K562 (cell line): ENCODE data around the gene ATP5MC3. TPM values are rescaled to one million over a fixed set of nuclear protein-coding genes. Genes with fewer than 3 reads are reported as not detected.
A peak's percentile ranks its signal among the peaks of the same experiment; 100 is the strongest.

Experiments
- ARID1B ChIP-seq: fragments of 450-650 bp; IDR thresholded peaks from 2 replicates; pipeline ENCODE4 v1.6.1; 2016; ENCODE audit warnings: antibody characterized with exemption, mild to moderate bottlenecking, inconsistent platforms
- DPF2 ChIP-seq: fragments of 450-650 bp; IDR thresholded peaks from 2 replicates; pipeline ENCODE4 v1.6.1; 2016
- GTF2B ChIP-seq: IDR thresholded peaks from 2 replicates; pipeline ENCODE4 v1.6.1; 2011; ENCODE audit not compliant: insufficient read length; ENCODE audit errors: extremely low read depth
- HDAC1 ChIP-seq, 2 experiments: fragments of 450-650 bp; IDR thresholded peaks; 2 replicates each; pipeline ENCODE4 v1.6.1; 2016 to 2017; ENCODE audit warnings: inconsistent platforms in 1 of 2, mild to moderate bottlenecking in 1 of 2, moderate library complexity in 1 of 2
- HEY1 ChIP-seq: fragments of 250-450 bp; sonication (Bioruptor Pico); IDR thresholded peaks from 2 replicates; pipeline ENCODE4 v1.5.0; 2020; ENCODE audit warnings: mild to moderate bottlenecking, moderate library complexity, borderline replicate concordance
- KLF6 ChIP-seq: fragments of 250-450 bp; sonication (Bioruptor Pico); IDR thresholded peaks from 2 replicates; pipeline ENCODE4 v1.4.0; 2020; ENCODE audit warnings: mild to moderate bottlenecking, moderate library complexity, borderline replicate concordance
- PHF20 ChIP-seq: fragments of 450-650 bp; IDR thresholded peaks from 2 replicates; pipeline ENCODE4 v1.6.1; 2018; ENCODE audit not compliant: partially characterized antibody
- PHTF2 ChIP-seq: fragments of 250-450 bp; sonication (Bioruptor Pico); IDR thresholded peaks from 2 replicates; pipeline ENCODE4 v1.5.0; 2021; ENCODE audit warnings: mild to moderate bottlenecking
- SLC30A9 ChIP-seq: fragments of 250-450 bp; sonication (Bioruptor Pico); IDR thresholded peaks from 2 replicates; pipeline ENCODE4 v1.8.0; 2022; ENCODE audit warnings: mild to moderate bottlenecking, moderate library complexity
- STAT5B ChIP-seq: fragments of 250-450 bp; sonication (Bioruptor Pico); IDR thresholded peaks from 2 replicates; pipeline ENCODE4 v1.8.0; 2021; ENCODE audit warnings: mild to moderate bottlenecking, inconsistent platforms
- TOE1 ChIP-seq, 2 experiments: fragments of 450-650 bp in 1 of 2; sonication (generic) in 1 of 2; formaldehyde crosslinking in 1 of 2; IDR thresholded peaks; 2 replicates each; pipeline versions ENCODE4 v1.7.1 to v1.8.0; 2016 to 2022; ENCODE audit warnings: borderline replicate concordance in 2 of 2, mild to moderate bottlenecking in 2 of 2, antibody characterized with exemption in 1 of 2, inconsistent platforms in 1 of 2, low read depth in 1 of 2, missing genetic modification reagents in 1 of 2, moderate library complexity in 1 of 2
- TSHZ1 ChIP-seq: fragments of 250-450 bp; sonication (Bioruptor Pico); IDR thresholded peaks from 2 replicates; pipeline ENCODE4 v1.4.0; 2020; ENCODE audit warnings: mild to moderate bottlenecking, moderate library complexity
- ZSCAN29 ChIP-seq: fragments of 450-650 bp; IDR thresholded peaks from 2 replicates; pipeline ENCODE4 v1.6.1; 2017
- polyA plus RNA-seq, 8 experiments: library from polyadenylated mRNA; depleted of rRNA in 4 of 8; stranded (reverse) in 5 of 8; unstranded in 3 of 8; fragments of >200 nt; fragmentation: Nextera tagmentation in 2 of 8; fragmentation: Illumina TruSeq in 1 of 8; extraction: Ambion mirVana in 2 of 8; extraction: Trizol in 1 of 8; gene quantifications; 2 replicates each; pipeline versions ENCODE4 v1.2.1 to v1.2.3, GENCODE V29; 2011 to 2014; ENCODE audit warnings: inconsistent platforms in 1 of 8, missing spikeins in 1 of 8
- total RNA-seq, 7 experiments: library from RNA; depleted of rRNA in 6 of 7; stranded (reverse); fragments of >200 nt in 6 of 7; fragmentation: Illumina TruSeq in 2 of 7; extraction: Trizol in 2 of 7; gene quantifications; 2 replicates each; pipeline versions ENCODE4 v1.2.1 to v1.2.3, GENCODE V29; 2011 to 2021; ENCODE audit warnings: low replicate concordance in 1 of 7
- TF ChIP-seq, protein P1 (sequence below), 3 experiments: IDR thresholded peaks in 2 of 3; conservative IDR thresholded peaks in 1 of 3; 2 replicates each; pipeline ENCODE4 v1.5.1; 2011 to 2012; ENCODE audit warnings: low read length in 3 of 3, mild to moderate bottlenecking in 3 of 3, control low read depth in 2 of 3, improper control_type of control experiment in 1 of 3, inconsistent platforms in 1 of 3, low read depth in 1 of 3, mixed read lengths in 1 of 3, moderate library complexity in 1 of 3; ENCODE audit not compliant: insufficient read depth in 2 of 3
- TF ChIP-seq, protein P2 (sequence below): IDR thresholded peaks from 2 replicates; pipeline ENCODE4 v1.6.1; 2011; ENCODE audit warnings: borderline replicate concordance, low read depth, mild to moderate bottlenecking, moderate library complexity, low read length; ENCODE audit not compliant: insufficient read depth, poor library complexity, severe bottlenecking
- TF ChIP-seq, protein P3 (sequence below): fragments of 450-650 bp; conservative IDR thresholded peaks from 2 replicates; pipeline ENCODE4 v1.6.1; 2016; ENCODE audit warnings: missing genetic modification characterization, low read depth, mild to moderate bottlenecking, control low read depth, missing compliant biosample characterization

Gene ATP5MC3
- total and polyA plus RNA-seq, 9 of the 15 experiments (the other 6 are each of a cell fraction or from before 2014, with no cell fraction given): 423 to 2,565 (median 1,012) TPM

GRCh38 chr2:175170659-175171304 lies 10.7 kb downstream of the ATP5MC3 start (continued):
- TF ChIP-seq, protein P1, sequence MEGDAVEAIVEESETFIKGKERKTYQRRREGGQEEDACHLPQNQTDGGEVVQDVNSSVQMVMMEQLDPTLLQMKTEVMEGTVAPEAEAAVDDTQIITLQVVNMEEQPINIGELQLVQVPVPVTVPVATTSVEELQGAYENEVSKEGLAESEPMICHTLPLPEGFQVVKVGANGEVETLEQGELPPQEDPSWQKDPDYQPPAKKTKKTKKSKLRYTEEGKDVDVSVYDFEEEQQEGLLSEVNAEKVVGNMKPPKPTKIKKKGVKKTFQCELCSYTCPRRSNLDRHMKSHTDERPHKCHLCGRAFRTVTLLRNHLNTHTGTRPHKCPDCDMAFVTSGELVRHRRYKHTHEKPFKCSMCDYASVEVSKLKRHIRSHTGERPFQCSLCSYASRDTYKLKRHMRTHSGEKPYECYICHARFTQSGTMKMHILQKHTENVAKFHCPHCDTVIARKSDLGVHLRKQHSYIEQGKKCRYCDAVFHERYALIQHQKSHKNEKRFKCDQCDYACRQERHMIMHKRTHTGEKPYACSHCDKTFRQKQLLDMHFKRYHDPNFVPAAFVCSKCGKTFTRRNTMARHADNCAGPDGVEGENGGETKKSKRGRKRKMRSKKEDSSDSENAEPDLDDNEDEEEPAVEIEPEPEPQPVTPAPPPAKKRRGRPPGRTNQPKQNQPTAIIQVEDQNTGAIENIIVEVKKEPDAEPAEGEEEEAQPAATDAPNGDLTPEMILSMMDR (IDR thresholded peaks at IDR 0.05 in 2 of 3, conservative IDR thresholded peaks at IDR 0.05 in 1 of 3; ENCODE audit: insufficient read depth in 2 of 3, low read depth in 1 of 3, low read length in 3 of 3): no peak
- TF ChIP-seq, protein P2, sequence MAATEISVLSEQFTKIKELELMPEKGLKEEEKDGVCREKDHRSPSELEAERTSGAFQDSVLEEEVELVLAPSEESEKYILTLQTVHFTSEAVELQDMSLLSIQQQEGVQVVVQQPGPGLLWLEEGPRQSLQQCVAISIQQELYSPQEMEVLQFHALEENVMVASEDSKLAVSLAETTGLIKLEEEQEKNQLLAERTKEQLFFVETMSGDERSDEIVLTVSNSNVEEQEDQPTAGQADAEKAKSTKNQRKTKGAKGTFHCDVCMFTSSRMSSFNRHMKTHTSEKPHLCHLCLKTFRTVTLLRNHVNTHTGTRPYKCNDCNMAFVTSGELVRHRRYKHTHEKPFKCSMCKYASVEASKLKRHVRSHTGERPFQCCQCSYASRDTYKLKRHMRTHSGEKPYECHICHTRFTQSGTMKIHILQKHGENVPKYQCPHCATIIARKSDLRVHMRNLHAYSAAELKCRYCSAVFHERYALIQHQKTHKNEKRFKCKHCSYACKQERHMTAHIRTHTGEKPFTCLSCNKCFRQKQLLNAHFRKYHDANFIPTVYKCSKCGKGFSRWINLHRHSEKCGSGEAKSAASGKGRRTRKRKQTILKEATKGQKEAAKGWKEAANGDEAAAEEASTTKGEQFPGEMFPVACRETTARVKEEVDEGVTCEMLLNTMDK: no peak
- no peak for TF ChIP-seq PHF20
- TF ChIP-seq TSHZ1: no peak
- no peak for TF ChIP-seq HEY1
- peak; percentile 64 for TF ChIP-seq DPF2
- 0 out of 2 replicates have a peak, but pooled peaks have one; percentile 26 for TF ChIP-seq KLF6 (CRISPR knock-in tag)
- peak in 1 of 2 experiments; percentile 57; a peak in 2 of 4 replicates for TF ChIP-seq HDAC1 (IDR thresholded peaks at IDR 0.05)
- TF ChIP-seq STAT5B (CRISPR knock-in tag): no peak
- TF ChIP-seq, protein P3, sequence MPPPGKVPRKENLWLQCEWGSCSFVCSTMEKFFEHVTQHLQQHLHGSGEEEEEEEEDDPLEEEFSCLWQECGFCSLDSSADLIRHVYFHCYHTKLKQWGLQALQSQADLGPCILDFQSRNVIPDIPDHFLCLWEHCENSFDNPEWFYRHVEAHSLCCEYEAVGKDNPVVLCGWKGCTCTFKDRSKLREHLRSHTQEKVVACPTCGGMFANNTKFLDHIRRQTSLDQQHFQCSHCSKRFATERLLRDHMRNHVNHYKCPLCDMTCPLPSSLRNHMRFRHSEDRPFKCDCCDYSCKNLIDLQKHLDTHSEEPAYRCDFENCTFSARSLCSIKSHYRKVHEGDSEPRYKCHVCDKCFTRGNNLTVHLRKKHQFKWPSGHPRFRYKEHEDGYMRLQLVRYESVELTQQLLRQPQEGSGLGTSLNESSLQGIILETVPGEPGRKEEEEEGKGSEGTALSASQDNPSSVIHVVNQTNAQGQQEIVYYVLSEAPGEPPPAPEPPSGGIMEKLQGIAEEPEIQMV: no peak
- TF ChIP-seq TOE1 (IDR thresholded peaks at IDR 0.05; ENCODE audit: borderline replicate concordance): no peak
- TF ChIP-seq TOE1 (CRISPR knock-in tag; IDR thresholded peaks at IDR 0.05; ENCODE audit: borderline replicate concordance, low read depth): no peak
- TF ChIP-seq GTF2B: no peak
- no peak for TF ChIP-seq SLC30A9
- peak; percentile 34; the same call in 1 of the 2 replicates for TF ChIP-seq ARID1B
- no peak for TF ChIP-seq PHTF2 (CRISPR knock-in tag)
- 0 out of 2 replicates have a peak, but pooled peaks have one; percentile 17 for TF ChIP-seq ZSCAN29
